Liver (tissue), 9 donors: ENCODE measurements around the gene CAMK1G. TPM values are rescaled to one million over a fixed set of nuclear protein-coding genes. Genes with fewer than 3 reads are reported as not detected.

Source experiments
- DNase-seq: peaks from one replicate; pipeline ENCODE4 v3.0.0-alpha.2; 2017; ENCODE audit warnings: low spot score
- H3K27ac ChIP-seq, 2 donors: one replicate each; pipeline ENCODE4 v1.7.0; 2013; ENCODE audit warnings: inconsistent platforms in 2 of 2, low read length in 2 of 2, control low read depth in 1 of 2, low read depth in 1 of 2, mild to moderate bottlenecking in 1 of 2
- H3K27me3 ChIP-seq, 4 donors: one replicate each; pipeline versions ENCODE4 v1.6.1 to v1.7.0; 2013; ENCODE audit warnings: low read length in 3 of 4, inconsistent platforms in 1 of 4, mild to moderate bottlenecking in 1 of 4, moderate library complexity in 1 of 4; ENCODE audit not compliant: control insufficient read depth in 4 of 4, insufficient read depth in 4 of 4
- H3K36me3 ChIP-seq, 4 donors: one replicate each; pipeline versions ENCODE4 v1.6.1 to v1.7.0; 2013; ENCODE audit warnings: low read length in 3 of 4, mild to moderate bottlenecking in 3 of 4, low read depth in 1 of 4, moderate library complexity in 1 of 4; ENCODE audit not compliant: control insufficient read depth in 4 of 4, insufficient read depth in 3 of 4
- H3K4me1 ChIP-seq, 4 donors: one replicate each; pipeline versions ENCODE4 v1.6.1 to v1.7.0; 2013; ENCODE audit warnings: low read length in 3 of 4, mild to moderate bottlenecking in 3 of 4, moderate library complexity in 1 of 4; ENCODE audit not compliant: control insufficient read depth in 4 of 4, insufficient read depth in 4 of 4
- H3K4me3 ChIP-seq, 3 donors: one replicate each; pipeline versions ENCODE4 v1.6.1 to v1.7.0; 2013; ENCODE audit warnings: low read length in 3 of 3, control low read depth in 1 of 3, low read depth in 1 of 3, mild to moderate bottlenecking in 1 of 3
- H3K9ac ChIP-seq, 2 donors: one replicate each; pipeline ENCODE4 v1.7.0; 2013; ENCODE audit warnings: low read length in 2 of 2, mild to moderate bottlenecking in 2 of 2, moderate library complexity in 2 of 2, control low read depth in 1 of 2, low read depth in 1 of 2
- H3K9me3 ChIP-seq, 4 donors: one replicate each; pipeline versions ENCODE4 v1.6.1 to v1.7.0; 2013; ENCODE audit warnings: low read length in 3 of 4; ENCODE audit not compliant: control insufficient read depth in 4 of 4
- CTCF ChIP-seq: fragments of 150-350 bp; IDR thresholded peaks from 2 replicates; pipeline ENCODE4 v1.5.1; 2017; ENCODE audit warnings: improper control_type of control experiment, low read depth, low read length; ENCODE audit not compliant: missing input control
- EGR1 ChIP-seq, 2 donors: IDR thresholded peaks; 2 replicates each; pipeline ENCODE4 v1.6.1; 2016 to 2018; ENCODE audit warnings: antibody characterized with exemption in 2 of 2, low read depth in 2 of 2
- FOXA1 ChIP-seq: IDR thresholded peaks from 2 replicates; pipeline ENCODE4 v1.6.1; 2016; ENCODE audit warnings: antibody characterized with exemption
- FOXA2 ChIP-seq: IDR thresholded peaks from 2 replicates; pipeline ENCODE4 v1.6.1; 2016; ENCODE audit warnings: antibody characterized with exemption
- GABPA ChIP-seq, 2 donors: IDR thresholded peaks in 1 of 2; conservative IDR thresholded peaks in 1 of 2; 2 replicates each; pipeline ENCODE4 v1.6.1; 2016; ENCODE audit warnings: antibody characterized with exemption in 2 of 2, mild to moderate bottlenecking in 1 of 2, moderate library complexity in 1 of 2
- HNF4A ChIP-seq, 2 donors: conservative IDR thresholded peaks; 2 replicates each; pipeline ENCODE4 v1.6.1; 2016; ENCODE audit warnings: antibody characterized with exemption in 2 of 2, mild to moderate bottlenecking in 2 of 2
- HNF4G ChIP-seq: IDR thresholded peaks from 2 replicates; pipeline ENCODE4 v1.6.1; 2016; ENCODE audit warnings: antibody characterized with exemption
- JUND ChIP-seq, 2 donors: IDR thresholded peaks; 2 replicates each; pipeline ENCODE4 v1.6.1; 2016; ENCODE audit warnings: antibody characterized with exemption in 2 of 2
- MAX ChIP-seq: IDR thresholded peaks from 2 replicates; pipeline ENCODE4 v1.6.1; 2016; ENCODE audit warnings: antibody characterized with exemption
- NR2F2 ChIP-seq: IDR thresholded peaks from 2 replicates; pipeline ENCODE4 v1.6.1; 2016; ENCODE audit warnings: antibody characterized with exemption
- RAD21 ChIP-seq, 2 donors: IDR thresholded peaks; 2 replicates each; pipeline ENCODE4 v1.6.1; 2016; ENCODE audit warnings: antibody characterized with exemption in 2 of 2, mild to moderate bottlenecking in 2 of 2
- REST ChIP-seq: IDR thresholded peaks from 2 replicates; pipeline ENCODE4 v1.6.1; 2016; ENCODE audit warnings: antibody characterized with exemption, mild to moderate bottlenecking
- RXRA ChIP-seq, 2 donors: IDR thresholded peaks; 2 replicates each; pipeline ENCODE4 v1.6.1; 2017 to 2018; ENCODE audit warnings: antibody characterized with exemption in 2 of 2, mild to moderate bottlenecking in 1 of 2
- SP1 ChIP-seq: IDR thresholded peaks from 2 replicates; pipeline ENCODE4 v1.6.1; 2018; ENCODE audit warnings: antibody characterized with exemption, mild to moderate bottlenecking
- TAF1 ChIP-seq: conservative IDR thresholded peaks from 2 replicates; pipeline ENCODE4 v1.6.1; 2016; ENCODE audit warnings: antibody characterized with exemption, mild to moderate bottlenecking
- YY1 ChIP-seq: IDR thresholded peaks from 2 replicates; pipeline ENCODE4 v1.6.1; 2016; ENCODE audit warnings: antibody characterized with exemption, mild to moderate bottlenecking
- whole genome bisulfite sequencing: extraction: QIAGEN DNeasy Blood & Tissue Kit; methylation state at CpG from one replicate; pipeline ENCODE4 v1.1.7; 2013; 5-methylcytosine and 5-hydroxymethylcytosine counted together
- polyA plus RNA-seq, 2 donors: library from polyadenylated mRNA; stranded (reverse) in 1 of 2; unstranded in 1 of 2; fragments of 200-250 nt in 1 of 2; fragments of >200 nt in 1 of 2; fragmentation: Nextera tagmentation in 1 of 2; extraction: Ambion mirVana in 1 of 2; gene quantifications; one replicate each; pipeline versions ENCODE4 v1.2.1 to v1.2.3, GENCODE V29; 2013 to 2015
- total RNA-seq, 2 donors: library from RNA; depleted of rRNA; stranded (reverse); fragments of >200 nt; gene quantifications; one replicate each; pipeline ENCODE4 v1.2.3, GENCODE V29; 2014
- TF ChIP-seq, protein P1 (sequence below): IDR thresholded peaks from 2 replicates; pipeline ENCODE4 v1.6.1; 2016; ENCODE audit warnings: antibody characterized with exemption
- TF ChIP-seq, protein P2 (sequence below): IDR thresholded peaks from 2 replicates; pipeline ENCODE4 v1.6.1; 2016; ENCODE audit warnings: antibody characterized with exemption
- donor health status: healthy.
- donor health status: healthy.
- donor health status: healthy.
- donor health status: healthy.
- donor health status: healthy.

Gene CAMK1G
- total and polyA plus RNA-seq, 4 donors, result 0.03 to 0.25 (median 0.14) TPM; not detected in 1

- DNase-seq, result no peak
- no peaks in the 10 kb centered on the region for H3K27me3 ChIP-seq
- H3K9me3 ChIP-seq, result no peaks in the 10 kb centered on the region
- TF ChIP-seq REST, result no peak
- no peak for TF ChIP-seq HNF4A (conservative IDR thresholded peaks at IDR 0.05)
- TF ChIP-seq RXRA (IDR thresholded peaks at IDR 0.05), result no peak
- no peak for TF ChIP-seq RAD21 (IDR thresholded peaks at IDR 0.05)
- TF ChIP-seq CTCF, result no peak
- TF ChIP-seq FOXA1, result no peak
- TF ChIP-seq JUND (IDR thresholded peaks at IDR 0.05), result no peak
- TF ChIP-seq SP1, result no peak
- TF ChIP-seq, protein P1, sequence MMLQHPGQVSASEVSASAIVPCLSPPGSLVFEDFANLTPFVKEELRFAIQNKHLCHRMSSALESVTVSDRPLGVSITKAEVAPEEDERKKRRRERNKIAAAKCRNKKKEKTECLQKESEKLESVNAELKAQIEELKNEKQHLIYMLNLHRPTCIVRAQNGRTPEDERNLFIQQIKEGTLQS, result no peak
- TF ChIP-seq EGR1 (IDR thresholded peaks at IDR 0.05; ENCODE audit: low read depth in 2 of 2), result no peak
- TF ChIP-seq YY1, result no peak
- TF ChIP-seq TAF1, result no peak
- no peak for TF ChIP-seq MAX
- TF ChIP-seq, protein P2, sequence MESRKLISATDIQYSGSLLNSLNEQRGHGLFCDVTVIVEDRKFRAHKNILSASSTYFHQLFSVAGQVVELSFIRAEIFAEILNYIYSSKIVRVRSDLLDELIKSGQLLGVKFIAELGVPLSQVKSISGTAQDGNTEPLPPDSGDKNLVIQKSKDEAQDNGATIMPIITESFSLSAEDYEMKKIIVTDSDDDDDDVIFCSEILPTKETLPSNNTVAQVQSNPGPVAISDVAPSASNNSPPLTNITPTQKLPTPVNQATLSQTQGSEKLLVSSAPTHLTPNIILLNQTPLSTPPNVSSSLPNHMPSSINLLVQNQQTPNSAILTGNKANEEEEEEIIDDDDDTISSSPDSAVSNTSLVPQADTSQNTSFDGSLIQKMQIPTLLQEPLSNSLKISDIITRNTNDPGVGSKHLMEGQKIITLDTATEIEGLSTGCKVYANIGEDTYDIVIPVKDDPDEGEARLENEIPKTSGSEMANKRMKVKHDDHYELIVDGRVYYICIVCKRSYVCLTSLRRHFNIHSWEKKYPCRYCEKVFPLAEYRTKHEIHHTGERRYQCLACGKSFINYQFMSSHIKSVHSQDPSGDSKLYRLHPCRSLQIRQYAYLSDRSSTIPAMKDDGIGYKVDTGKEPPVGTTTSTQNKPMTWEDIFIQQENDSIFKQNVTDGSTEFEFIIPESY, result no peak
- TF ChIP-seq GABPA (IDR thresholded peaks at IDR 0.05 in 1 of 2, conservative IDR thresholded peaks at IDR 0.05 in 1 of 2), result no peak
- TF ChIP-seq HNF4G, result no peak
- no peak for TF ChIP-seq NR2F2
- TF ChIP-seq FOXA2, result no peak
- H3K9ac ChIP-seq, result no peak overlapping the region
- H3K4me3 ChIP-seq, result no peak overlapping the region
- no peaks in the 10 kb centered on the region for H3K36me3 ChIP-seq
- WGBS, result 77% methylated on average over 6 of the region's 6 CpGs
- H3K27ac ChIP-seq, result no peak overlapping the region
- H3K4me1 ChIP-seq, result no peaks in the 10 kb centered on the region
Measured at GRCh38 chr1:209561532-209561931, 22.0 kb upstream of the CAMK1G start.
